GM18909 (cell line): ENCODE results near the gene NCR2.
"Not testable (repeated sequence)": the region's sequence is repeated elsewhere in the genome, so short reads cannot be mapped to it uniquely, and the experiment has no call there.

Experiments
- ATAC-seq: cut with Tn5 transposase; IDR thresholded peaks from one replicate; pipeline ENCODE4 v1.9.1; 2021; ENCODE audit warnings: mild to moderate bottlenecking; ENCODE audit not compliant: unreplicated experiment, poor library complexity

Gene NCR2

GRCh38 chr6:41335296-41335695, at the start of gene NCR2:
Gene NCR2 (plus strand): TSS chr6:41335608. CDS start chr6:41335877, 269 bp downstream.
- no peak for ATAC-seq

GRCh38 chr6:41286544-41287346, 48.7 kb upstream of the NCR2 start, which contains the start of gene TREM1:
Gene TREM1 (minus strand): TSS chr6:41286682. CDS start chr6:41286655, 27 bp downstream.
- ATAC-seq = no peak

GRCh38 chr6:41288030-41288753, 47.2 kb upstream of the NCR2 start:
- no peak for ATAC-seq

- no peak for ATAC-seq
Observed at GRCh38 chr6:41288754-41289129, 46.7 kb upstream of the NCR2 start.

GRCh38 chr6:41289815-41290214, 45.6 kb upstream of the NCR2 start:
- ATAC-seq = no peak

GRCh38 chr6:41291717-41292116, 43.7 kb upstream of the NCR2 start:
- no peak for ATAC-seq

GRCh38 chr6:41294214-41294872, 41.1 kb upstream of the NCR2 start:
- ATAC-seq = no peak

GRCh38 chr6:41297248-41297647, 38.2 kb upstream of the NCR2 start:
- ATAC-seq = not testable (repeated sequence)

GRCh38 chr6:41298785-41299502, 36.5 kb upstream of the NCR2 start:
- ATAC-seq = no peak

GRCh38 chr6:41302638-41303037, 32.8 kb upstream of the NCR2 start:
- ATAC-seq = no peak

- no peak for ATAC-seq
Observed at GRCh38 chr6:41306187-41306854, 29.1 kb upstream of the NCR2 start.

GRCh38 chr6:41315203-41315602, 20.2 kb upstream of the NCR2 start:
- no peak for ATAC-seq

GRCh38 chr6:41315943-41316620, 19.3 kb upstream of the NCR2 start:
- no peak for ATAC-seq

- no peak for ATAC-seq
Observed at GRCh38 chr6:41318261-41318653, 17.2 kb upstream of the NCR2 start.

- peak; percentile 91 for ATAC-seq
Observed at GRCh38 chr6:41318654-41319565, 16.5 kb upstream of the NCR2 start.

- no peak for ATAC-seq
Observed at GRCh38 chr6:41321183-41321582, 14.2 kb upstream of the NCR2 start.

- ATAC-seq = no peak
Observed at GRCh38 chr6:41325446-41326066, 9.9 kb upstream of the NCR2 start.

GRCh38 chr6:41326092-41326491, 9.3 kb upstream of the NCR2 start:
- ATAC-seq = no peak
